Ovary (tissue), 9 donors: ENCODE results near the gene BACH2. TPM values are rescaled to one million over a fixed set of nuclear protein-coding genes. Genes with fewer than 3 reads are reported as not detected.

ENCODE experiments used
- DNase-seq, 5 donors: peaks; one replicate each; pipeline ENCODE4 v3.0.0-alpha.2; 2019 to 2020
- H3K27ac ChIP-seq, 2 donors: fragments of 200-600 bp; one replicate each; pipeline versions ENCODE4 v1.5.1 to v1.8.0; 2019 to 2022
- H3K27me3 ChIP-seq: fragments of 200-600 bp; one replicate; pipeline ENCODE4 v1.8.0; 2022
- H3K36me3 ChIP-seq: fragments of 200-600 bp; sonication (generic); one replicate; pipeline ENCODE4 v1.5.1; 2019
- H3K4me1 ChIP-seq: one replicate; pipeline ENCODE4 v1.8.1; 2013; ENCODE audit warnings: mild to moderate bottlenecking, moderate library complexity; ENCODE audit not compliant: insufficient read depth
- H3K4me3 ChIP-seq: fragments of 200-600 bp; sonication (generic); one replicate; pipeline ENCODE4 v1.5.1; 2017
- H3K9me3 ChIP-seq, 2 donors: fragments of 200-600 bp in 1 of 2; sonication (generic) in 1 of 2; one replicate each; pipeline versions ENCODE4 v1.5.1 to v1.8.1; 2013 to 2019; ENCODE audit warnings: mild to moderate bottlenecking in 1 of 2, moderate library complexity in 1 of 2
- EP300 ChIP-seq: sonication (generic); formaldehyde crosslinking; IDR thresholded peaks from one replicate; pipeline ENCODE4 v1.6.1; 2017; ENCODE audit warnings: antibody characterized with exemption
- POLR2A ChIP-seq: fragments of 450-650 bp; IDR thresholded peaks from one replicate; pipeline ENCODE4 v1.6.1; 2017; ENCODE audit warnings: antibody characterized with exemption, mild to moderate bottlenecking, moderate library complexity
- WGBS, 3 donors: extraction: QIAGEN DNeasy Blood & Tissue Kit in 1 of 3; methylation state at CpG; one replicate each; pipeline versions ENCODE4 v1.1.5 to v1.1.7; 2013 to 2017; 5-methylcytosine and 5-hydroxymethylcytosine counted together
- intact Hi-C, 4 donors: fragments of 100-400 bp; cut with DNase I; formaldehyde crosslinking; loops; one replicate each; pipeline versions ENCODE4 v1.11.0 to v1.15.1; 2022 to 2023
- polyA plus RNA-seq, 2 donors: library from polyadenylated mRNA; stranded (reverse); fragments of 200-250 nt in 1 of 2; fragments of 350-450 nt in 1 of 2; fragmentation: Illumina TruSeq in 1 of 2; extraction: RNeasy Lipid Tissue Mini Kit (QIAGEN cat#74804) in 1 of 2; gene quantifications; one replicate each; pipeline ENCODE4 v1.2.3, GENCODE V29; 2013 to 2014
- total RNA-seq, 7 donors: library from RNA; depleted of rRNA in 2 of 7; stranded (reverse); fragments of >200 nt in 2 of 7; fragmentation: NEBNext Ultra II Directional in 3 of 7; extraction: Animal tissue kit (Norgen Biotek cat#: 25700) in 3 of 7; gene quantifications; one replicate each; pipeline versions ENCODE4 v1.1.0 to v1.2.4, GENCODE V29; 2016 to 2023
- TF ChIP-seq, protein P1 (sequence below), 3 donors: fragments of 450-650 bp in 2 of 3; fragments of 200-600 bp in 1 of 3; IDR thresholded peaks; one replicate each; pipeline versions ENCODE4 v1.5.1 to v1.8.0; 2016 to 2022; ENCODE audit warnings: antibody characterized with exemption in 3 of 3, mild to moderate bottlenecking in 1 of 3
- donor health status: DM: no; HTN: no; CAD: no; lungs with moderate emphysema.
- donor health status: DM: no; HTN: no; CAD: no.
- donor health status: Bipolar disorder and iron deficiency.
- donor health status: DM: yes; HTN: yes; CAD: no.
- donor health status: DM: no; HTN: no; CAD: no.
- donor health status: DM: yes; HTN: yes; CAD: no.

Gene BACH2
- total and polyA plus RNA-seq, 9 donors = 2.6 to 19.2 (median 10.5) TPM

DNA sequence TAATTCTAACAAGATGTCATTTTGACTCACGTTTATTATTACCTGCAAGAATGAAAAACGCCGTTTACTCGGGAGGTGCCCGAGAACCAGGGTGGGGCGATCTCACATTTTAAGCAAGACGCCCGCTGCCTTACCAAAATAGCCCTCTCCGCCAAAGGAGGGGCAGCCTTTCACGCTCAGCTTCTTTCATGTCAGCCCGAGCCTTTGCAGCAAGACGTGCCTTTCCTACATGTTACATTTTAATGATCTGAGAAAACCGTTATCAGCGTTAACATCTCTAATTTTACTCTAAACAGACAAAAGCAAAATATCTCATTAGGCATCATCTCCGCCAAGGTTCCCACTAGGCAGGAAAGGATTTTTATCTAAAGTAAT lies 2.0 kb downstream of the BACH2 start:
- no peaks in the 10 kb centered on the region for H3K27me3 ChIP-seq
- intact Hi-C loops = loop anchor here in 3 of 4 donors (10.0 kb wide), 3 partner anchors 90 to 180 kb away; no protein-coding TSS in a partner anchor
- WGBS, 3 donors = 51 to 52% (median 51%) methylated on average over 15 of the region's 15 CpGs
- peak in 2 of 5 donors; percentile 28 to 38 for DNase-seq
- no peak for TF ChIP-seq POLR2A
- no peak for TF ChIP-seq EP300
- TF ChIP-seq, protein P1, sequence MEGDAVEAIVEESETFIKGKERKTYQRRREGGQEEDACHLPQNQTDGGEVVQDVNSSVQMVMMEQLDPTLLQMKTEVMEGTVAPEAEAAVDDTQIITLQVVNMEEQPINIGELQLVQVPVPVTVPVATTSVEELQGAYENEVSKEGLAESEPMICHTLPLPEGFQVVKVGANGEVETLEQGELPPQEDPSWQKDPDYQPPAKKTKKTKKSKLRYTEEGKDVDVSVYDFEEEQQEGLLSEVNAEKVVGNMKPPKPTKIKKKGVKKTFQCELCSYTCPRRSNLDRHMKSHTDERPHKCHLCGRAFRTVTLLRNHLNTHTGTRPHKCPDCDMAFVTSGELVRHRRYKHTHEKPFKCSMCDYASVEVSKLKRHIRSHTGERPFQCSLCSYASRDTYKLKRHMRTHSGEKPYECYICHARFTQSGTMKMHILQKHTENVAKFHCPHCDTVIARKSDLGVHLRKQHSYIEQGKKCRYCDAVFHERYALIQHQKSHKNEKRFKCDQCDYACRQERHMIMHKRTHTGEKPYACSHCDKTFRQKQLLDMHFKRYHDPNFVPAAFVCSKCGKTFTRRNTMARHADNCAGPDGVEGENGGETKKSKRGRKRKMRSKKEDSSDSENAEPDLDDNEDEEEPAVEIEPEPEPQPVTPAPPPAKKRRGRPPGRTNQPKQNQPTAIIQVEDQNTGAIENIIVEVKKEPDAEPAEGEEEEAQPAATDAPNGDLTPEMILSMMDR (IDR thresholded peaks at IDR 0.05) = no peak
- no peak overlapping the region for H3K27ac ChIP-seq
- H3K4me1 ChIP-seq = peaks cover 4% of the 10 kb centered on the region
- H3K9me3 ChIP-seq = no peaks in the 10 kb centered on the region
- H3K4me3 ChIP-seq = peak overlapping the region; percentile 58
- H3K36me3 ChIP-seq = no peaks in the 10 kb centered on the region

DNA sequence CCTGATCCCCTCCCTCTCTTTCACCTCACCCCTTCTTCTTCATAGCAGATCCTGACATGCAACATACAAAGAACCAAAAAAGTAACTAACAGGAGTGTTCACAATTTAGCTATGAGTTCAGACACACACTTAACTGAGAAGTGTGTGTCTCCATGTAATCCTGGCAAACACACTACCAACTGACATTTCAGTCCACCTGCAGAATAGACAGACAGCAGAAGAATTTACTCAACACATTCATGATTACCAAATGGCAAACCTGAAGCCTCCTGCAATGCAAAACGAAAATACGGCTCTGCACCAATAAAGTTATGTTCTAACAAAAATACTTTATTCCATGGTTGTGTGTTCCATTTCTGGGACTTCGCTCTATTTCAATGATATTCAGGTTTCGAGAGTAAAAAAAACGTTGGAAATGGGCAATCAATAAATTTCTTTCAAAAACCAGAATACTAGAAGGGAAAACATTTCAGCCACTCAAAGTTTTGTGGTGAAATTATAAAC lies 2.6 kb downstream of the BACH2 start:
- Histone ChIP-seq H3K36me3 (no peaks in the 10 kb centered on the region), H3K4me1 (peaks cover 4% of the 10 kb centered on the region), H3K27me3 (no peaks in the 10 kb centered on the region), H3K4me3 (no peak overlapping the region), H3K27ac (no peak overlapping the region), H3K9me3 (no peaks in the 10 kb centered on the region)
- TF ChIP-seq EP300 = no peak
- no peak for TF ChIP-seq POLR2A
- TF ChIP-seq, protein P1 (IDR thresholded peaks at IDR 0.05) = no peak
- intact Hi-C loops = loop anchor here in 3 of 4 donors (10.0 kb wide), 3 partner anchors 91 to 181 kb away; no protein-coding TSS in a partner anchor
- WGBS, 3 donors = 89 to 96% (median 96%) methylated on average over 5 of the region's 5 CpGs
- no peak for DNase-seq

DNA sequence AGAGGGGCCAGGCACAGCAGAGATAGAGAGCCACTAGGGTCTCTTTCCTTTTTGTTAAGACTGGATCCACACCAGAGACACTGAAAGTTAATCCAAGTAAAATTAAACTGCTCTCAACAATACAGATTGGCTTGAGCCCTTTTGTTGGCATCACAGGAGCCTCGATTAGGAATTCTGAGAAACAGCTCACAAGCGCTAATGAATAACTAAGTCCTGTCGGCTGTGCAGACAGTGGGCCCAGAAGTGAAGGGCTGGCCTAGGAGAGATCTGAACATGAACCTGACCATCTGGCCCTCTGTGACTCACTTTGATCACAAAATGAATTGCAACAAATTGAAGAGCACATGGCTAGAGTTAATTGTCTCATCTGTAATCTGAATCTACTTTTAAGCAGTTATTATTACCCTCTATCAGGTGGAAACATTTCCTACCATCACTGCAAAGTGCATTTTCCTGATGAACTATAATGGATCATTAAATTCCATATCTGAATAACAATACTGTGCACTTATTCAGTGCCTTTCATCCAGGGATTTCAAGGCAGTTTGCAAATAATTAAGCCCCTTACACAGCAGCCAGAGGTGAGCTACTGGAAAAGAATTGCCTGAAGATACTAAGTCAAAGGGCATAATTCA lies 3.2 kb downstream of the BACH2 start:
- intact Hi-C loops = loop anchor here in 3 of 4 donors (10.0 kb wide), 3 partner anchors 91 to 181 kb away; no protein-coding TSS in a partner anchor

DNA sequence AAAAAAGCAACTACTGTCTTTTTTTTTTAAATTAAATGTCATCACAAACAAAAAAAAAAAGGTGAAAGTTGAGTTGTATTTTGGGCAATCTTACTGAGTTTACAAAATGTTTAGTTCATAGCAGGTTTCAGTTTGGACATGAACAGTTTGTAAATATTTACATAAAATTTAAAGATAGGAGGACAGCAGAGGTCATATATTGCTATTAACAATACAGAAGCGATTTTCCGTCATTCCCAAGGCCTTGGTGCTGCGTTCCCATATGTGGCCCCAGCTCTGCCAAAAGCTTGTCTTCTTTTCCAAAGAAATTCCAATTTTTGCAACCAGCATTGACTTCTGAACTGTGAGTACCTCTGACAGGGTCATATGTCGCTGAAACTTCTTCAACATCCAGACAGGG lies 5.1 kb downstream of the BACH2 start:
- Histone ChIP-seq H3K4me3 (no peak overlapping the region), H3K36me3 (no peaks in the 10 kb centered on the region), H3K4me1 (peaks cover 2% of the 10 kb centered on the region), H3K9me3 (no peaks in the 10 kb centered on the region), H3K27me3 (no peaks in the 10 kb centered on the region), H3K27ac (no peak overlapping the region)
- TF ChIP-seq EP300 (no peak), POLR2A (no peak)
- TF ChIP-seq, protein P1 (IDR thresholded peaks at IDR 0.05) = no peak
- no peak for DNase-seq
- intact Hi-C loops = loop anchor here in 3 of 4 donors (10.0 kb wide), 3 partner anchors 93 to 183 kb away; no protein-coding TSS in a partner anchor
- 85 to 94% (median 92%) methylated on average over 4 of the region's 4 CpGs for WGBS, 3 donors

More for the DNA sequence above, 3.2 kb downstream of the BACH2 start:
- Histone ChIP-seq H3K27ac (no peak overlapping the region), H3K4me3 (no peak overlapping the region), H3K36me3 (no peaks in the 10 kb centered on the region), H3K27me3 (no peaks in the 10 kb centered on the region), H3K4me1 (peaks cover 4% of the 10 kb centered on the region), H3K9me3 (no peaks in the 10 kb centered on the region)
- WGBS, 3 donors = 94 to 96% (median 96%) methylated on average over 3 of the region's 3 CpGs
- TF ChIP-seq, protein P1 (IDR thresholded peaks at IDR 0.05) = no peak
- no peak for TF ChIP-seq POLR2A
- TF ChIP-seq EP300 = no peak
- no peak for DNase-seq
